Ishikawa (cell line): ENCODE data around the gene ZNF142.

ENCODE experiments used
- CREB1 ChIP-seq: IDR thresholded peaks from 2 replicates; pipeline ENCODE4 v1.6.1; 2012; ENCODE audit warnings: low read depth
- TCF12 ChIP-seq: IDR thresholded peaks from 2 replicates; pipeline ENCODE4 v1.6.1; 2012; ENCODE audit warnings: low read depth
- TF ChIP-seq, protein P1 (sequence below): IDR thresholded peaks from 2 replicates; pipeline ENCODE4 v1.6.1; 2012; ENCODE audit warnings: low read depth, mild to moderate bottlenecking

- no peak for TF ChIP-seq CREB1
- TF ChIP-seq, protein P1, sequence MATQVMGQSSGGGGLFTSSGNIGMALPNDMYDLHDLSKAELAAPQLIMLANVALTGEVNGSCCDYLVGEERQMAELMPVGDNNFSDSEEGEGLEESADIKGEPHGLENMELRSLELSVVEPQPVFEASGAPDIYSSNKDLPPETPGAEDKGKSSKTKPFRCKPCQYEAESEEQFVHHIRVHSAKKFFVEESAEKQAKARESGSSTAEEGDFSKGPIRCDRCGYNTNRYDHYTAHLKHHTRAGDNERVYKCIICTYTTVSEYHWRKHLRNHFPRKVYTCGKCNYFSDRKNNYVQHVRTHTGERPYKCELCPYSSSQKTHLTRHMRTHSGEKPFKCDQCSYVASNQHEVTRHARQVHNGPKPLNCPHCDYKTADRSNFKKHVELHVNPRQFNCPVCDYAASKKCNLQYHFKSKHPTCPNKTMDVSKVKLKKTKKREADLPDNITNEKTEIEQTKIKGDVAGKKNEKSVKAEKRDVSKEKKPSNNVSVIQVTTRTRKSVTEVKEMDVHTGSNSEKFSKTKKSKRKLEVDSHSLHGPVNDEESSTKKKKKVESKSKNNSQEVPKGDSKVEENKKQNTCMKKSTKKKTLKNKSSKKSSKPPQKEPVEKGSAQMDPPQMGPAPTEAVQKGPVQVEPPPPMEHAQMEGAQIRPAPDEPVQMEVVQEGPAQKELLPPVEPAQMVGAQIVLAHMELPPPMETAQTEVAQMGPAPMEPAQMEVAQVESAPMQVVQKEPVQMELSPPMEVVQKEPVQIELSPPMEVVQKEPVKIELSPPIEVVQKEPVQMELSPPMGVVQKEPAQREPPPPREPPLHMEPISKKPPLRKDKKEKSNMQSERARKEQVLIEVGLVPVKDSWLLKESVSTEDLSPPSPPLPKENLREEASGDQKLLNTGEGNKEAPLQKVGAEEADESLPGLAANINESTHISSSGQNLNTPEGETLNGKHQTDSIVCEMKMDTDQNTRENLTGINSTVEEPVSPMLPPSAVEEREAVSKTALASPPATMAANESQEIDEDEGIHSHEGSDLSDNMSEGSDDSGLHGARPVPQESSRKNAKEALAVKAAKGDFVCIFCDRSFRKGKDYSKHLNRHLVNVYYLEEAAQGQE = no peak
- TF ChIP-seq TCF12 = no peak
Observed at GRCh38 chr2:218627939-218628338, 31.5 kb downstream of the ZNF142 start.
